ENCODE data around the gene LPCAT2.

DNA sequence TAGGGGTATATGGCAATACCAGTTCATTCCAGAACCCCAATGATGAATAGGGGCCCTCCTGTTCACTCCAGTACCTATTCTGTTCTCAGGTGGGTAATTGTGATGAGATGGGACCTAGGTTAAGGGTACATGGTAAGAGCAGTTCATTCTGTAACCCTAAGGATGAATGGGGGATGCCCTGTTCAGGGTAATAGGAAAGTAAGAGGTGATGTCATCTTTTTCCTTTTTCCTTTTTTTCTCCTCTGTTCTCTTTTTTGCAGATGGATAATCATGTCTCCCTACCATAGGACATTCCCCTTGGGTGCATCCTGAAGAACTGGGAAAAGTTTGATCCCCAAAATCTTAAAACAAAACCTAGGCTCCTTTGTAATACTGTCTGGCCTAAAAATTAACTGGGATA lies 121.9 kb downstream of the LPCAT2 start:
- TF ChIP-seq, protein P1, sequence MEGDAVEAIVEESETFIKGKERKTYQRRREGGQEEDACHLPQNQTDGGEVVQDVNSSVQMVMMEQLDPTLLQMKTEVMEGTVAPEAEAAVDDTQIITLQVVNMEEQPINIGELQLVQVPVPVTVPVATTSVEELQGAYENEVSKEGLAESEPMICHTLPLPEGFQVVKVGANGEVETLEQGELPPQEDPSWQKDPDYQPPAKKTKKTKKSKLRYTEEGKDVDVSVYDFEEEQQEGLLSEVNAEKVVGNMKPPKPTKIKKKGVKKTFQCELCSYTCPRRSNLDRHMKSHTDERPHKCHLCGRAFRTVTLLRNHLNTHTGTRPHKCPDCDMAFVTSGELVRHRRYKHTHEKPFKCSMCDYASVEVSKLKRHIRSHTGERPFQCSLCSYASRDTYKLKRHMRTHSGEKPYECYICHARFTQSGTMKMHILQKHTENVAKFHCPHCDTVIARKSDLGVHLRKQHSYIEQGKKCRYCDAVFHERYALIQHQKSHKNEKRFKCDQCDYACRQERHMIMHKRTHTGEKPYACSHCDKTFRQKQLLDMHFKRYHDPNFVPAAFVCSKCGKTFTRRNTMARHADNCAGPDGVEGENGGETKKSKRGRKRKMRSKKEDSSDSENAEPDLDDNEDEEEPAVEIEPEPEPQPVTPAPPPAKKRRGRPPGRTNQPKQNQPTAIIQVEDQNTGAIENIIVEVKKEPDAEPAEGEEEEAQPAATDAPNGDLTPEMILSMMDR (IDR thresholded peaks at IDR 0.05) = no peak
- no peak for TF ChIP-seq POLR2A (IDR thresholded peaks at IDR 0.05)

All from Peyer's patch (tissue), 4 donors.